Spleen (tissue), 7 donors: ENCODE measurements around the gene CDK10.

Experiments
- CTCF ChIP-seq, 11 experiments: fragments of 200-600 bp in 7 of 11; fragments of 450-650 bp in 4 of 11; sonication (generic) in 4 of 11; IDR thresholded peaks in 8 of 11; conservative IDR thresholded peaks in 3 of 11; 1 replicate in 7 of 11; 2 replicates in 4 of 11; pipeline versions ENCODE4 v1.4.0 to v1.8.0; 2016 to 2021; ENCODE audit warnings: antibody characterized with exemption in 11 of 11, inconsistent platforms in 4 of 11, mild to moderate bottlenecking in 1 of 11
- POLR2A ChIP-seq, 3 donors: fragments of 450-650 bp; IDR thresholded peaks; one replicate each; pipeline ENCODE4 v1.5.1; 2017; ENCODE audit warnings: antibody characterized with exemption in 3 of 3, mild to moderate bottlenecking in 1 of 3
- donor health status: DM: no; HTN: no; CAD: no; lungs with moderate emphysema.
- donor health status: DM: no; HTN: no; CAD: no.
- donor health status: DM: no; HTN: no; CAD: no.

- TF ChIP-seq CTCF (IDR thresholded peaks at IDR 0.05 in 8 of 11, conservative IDR thresholded peaks at IDR 0.05 in 3 of 11): no peak
- no peak for TF ChIP-seq POLR2A (IDR thresholded peaks at IDR 0.05)
Measured at GRCh38 chr16:89729293-89729692, 42.8 kb downstream of the CDK10 start.
